HG02852 (cell line): ENCODE measurements around the gene FUT8.
"Not testable (repeated sequence)": the region's sequence is repeated elsewhere in the genome, so short reads cannot be mapped to it uniquely, and the experiment has no call there.

Experiments
- ATAC-seq: cut with Tn5 transposase; IDR thresholded peaks from one replicate; pipeline ENCODE4 v1.9.1; 2021; ENCODE audit warnings: mild to moderate bottlenecking, moderate library complexity; ENCODE audit not compliant: unreplicated experiment

The FUT8 gene

GRCh38 chr14:65414961-65415589 is 2.5 kb downstream of the FUT8 start:
- ATAC-seq: no peak

GRCh38 chr14:65415613-65416012 is 3.1 kb downstream of the FUT8 start:
- ATAC-seq: no peak

GRCh38 chr14:65419593-65420252 is 7.2 kb downstream of the FUT8 start:
- ATAC-seq: no peak

- ATAC-seq: no peak
Measured at GRCh38 chr14:65421201-65421981, 8.9 kb downstream of the FUT8 start.

- ATAC-seq: no peak
Measured at GRCh38 chr14:65422088-65422834, 9.7 kb downstream of the FUT8 start.

- ATAC-seq: no peak
Measured at GRCh38 chr14:65423982-65424381, 11.5 kb downstream of the FUT8 start.

- no peak for ATAC-seq
Measured at GRCh38 chr14:65424531-65424930, 12.0 kb downstream of the FUT8 start.

GRCh38 chr14:65425885-65426284 is 13.4 kb downstream of the FUT8 start:
- peak; percentile 47 for ATAC-seq

- not testable (repeated sequence) for ATAC-seq
Measured at GRCh38 chr14:65426902-65427301, 14.4 kb downstream of the FUT8 start.

GRCh38 chr14:65428691-65429090 is 16.2 kb downstream of the FUT8 start:
- ATAC-seq: no peak

- ATAC-seq: no peak
Measured at GRCh38 chr14:65429757-65430156, 17.2 kb downstream of the FUT8 start.

- no peak for ATAC-seq
Measured at GRCh38 chr14:65431245-65431644, 18.7 kb downstream of the FUT8 start.

- no peak for ATAC-seq
Measured at GRCh38 chr14:65431951-65432350, 19.4 kb downstream of the FUT8 start.

- no peak for ATAC-seq
Measured at GRCh38 chr14:65432361-65432948, 19.9 kb downstream of the FUT8 start.

- no peak for ATAC-seq
Measured at GRCh38 chr14:65433157-65433556, 20.6 kb downstream of the FUT8 start.

- ATAC-seq: no peak
Measured at GRCh38 chr14:65433646-65434045, 21.1 kb downstream of the FUT8 start.

- ATAC-seq: no peak
Measured at GRCh38 chr14:65434216-65434850, 21.8 kb downstream of the FUT8 start.

- ATAC-seq: no peak
Measured at GRCh38 chr14:65438266-65438933, 25.9 kb downstream of the FUT8 start.

GRCh38 chr14:65439117-65439516 is 26.6 kb downstream of the FUT8 start:
- no peak for ATAC-seq

- ATAC-seq: no peak
Measured at GRCh38 chr14:65440230-65440629, 27.7 kb downstream of the FUT8 start.
